BLaER1 treated with 17β-estradiol and CSF1 and Interleukin-3, amounts not matched to agents 10 nM and 100 nM (cell line): ENCODE measurements around the gene SFTPD.
"Not testable (repeated sequence)": the region's sequence is repeated elsewhere in the genome, so short reads cannot be mapped to it uniquely, and the experiment has no call there.

Experiments used
- H3K27ac ChIP-seq, 11 experiments: shearing (Covaris generic); formaldehyde crosslinking; 2 replicates each; pipeline ENCODE4 v1.8.1; 2022
- H3K27me3 ChIP-seq, 11 experiments: shearing (Covaris generic); formaldehyde crosslinking; 2 replicates each; pipeline ENCODE4 v1.8.1; 2022
- H3K36me3 ChIP-seq, 11 experiments: shearing (Covaris generic); formaldehyde crosslinking; 2 replicates each; pipeline ENCODE4 v1.8.1; 2022
- H3K4me1 ChIP-seq, 10 experiments: shearing (Covaris generic); formaldehyde crosslinking; 2 replicates each; pipeline ENCODE4 v1.8.1; 2022
- H3K4me2 ChIP-seq, 11 experiments: shearing (Covaris generic); formaldehyde crosslinking; 2 replicates each; pipeline ENCODE4 v1.8.1; 2022
- H3K4me3 ChIP-seq, 10 experiments: shearing (Covaris generic); formaldehyde crosslinking; 2 replicates each; pipeline ENCODE4 v1.8.1; 2022
- H3K9ac ChIP-seq, 11 experiments: shearing (Covaris generic); formaldehyde crosslinking; 2 replicates each; pipeline ENCODE4 v1.8.1; 2022
- H3K9me3 ChIP-seq, 11 experiments: shearing (Covaris generic); formaldehyde crosslinking; replicated peaks in 1 of 11; 2 replicates each; pipeline ENCODE4 v1.8.1; 2022
- H4K20me1 ChIP-seq, 11 experiments: shearing (Covaris generic); formaldehyde crosslinking; 2 replicates each; pipeline ENCODE4 v1.8.1; 2022
- Cebpa-rat ChIP-seq, 11 experiments: shearing (Covaris generic); IDR thresholded peaks; 2 replicates each; pipeline ENCODE4 v1.8.1; 2022

Gene SFTPD

GRCh38 chr10:79948976-79949722 lies at the start of gene SFTPD:
SFTPD (minus strand) TSS chr10:79949105; CDS start chr10:79946659, 2,446 bp downstream.
- Histone ChIP-seq H4K20me1 (no peaks in the 10 kb centered on the region), H3K4me1 (no peaks in the 10 kb centered on the region), H3K4me3 (no peak within 1 kb of the TSS), H3K4me2 (no peak within 1 kb of the TSS), H3K27me3 (no peaks in the 10 kb centered on the region), H3K27ac (no peak within 1 kb of the TSS), H3K9ac (no peak within 1 kb of the TSS), H3K36me3 (peaks cover 0 to under 1% (median 0%) of the 10 kb centered on the region in 11 experiments; a peak in 1 of 22 replicates), H3K9me3 (peaks cover 29 to 41% (median 37%) of the 10 kb centered on the region in 11 experiments)
- TF ChIP-seq Cebpa-rat (IDR thresholded peaks at IDR 0.05) = no peak

DNA sequence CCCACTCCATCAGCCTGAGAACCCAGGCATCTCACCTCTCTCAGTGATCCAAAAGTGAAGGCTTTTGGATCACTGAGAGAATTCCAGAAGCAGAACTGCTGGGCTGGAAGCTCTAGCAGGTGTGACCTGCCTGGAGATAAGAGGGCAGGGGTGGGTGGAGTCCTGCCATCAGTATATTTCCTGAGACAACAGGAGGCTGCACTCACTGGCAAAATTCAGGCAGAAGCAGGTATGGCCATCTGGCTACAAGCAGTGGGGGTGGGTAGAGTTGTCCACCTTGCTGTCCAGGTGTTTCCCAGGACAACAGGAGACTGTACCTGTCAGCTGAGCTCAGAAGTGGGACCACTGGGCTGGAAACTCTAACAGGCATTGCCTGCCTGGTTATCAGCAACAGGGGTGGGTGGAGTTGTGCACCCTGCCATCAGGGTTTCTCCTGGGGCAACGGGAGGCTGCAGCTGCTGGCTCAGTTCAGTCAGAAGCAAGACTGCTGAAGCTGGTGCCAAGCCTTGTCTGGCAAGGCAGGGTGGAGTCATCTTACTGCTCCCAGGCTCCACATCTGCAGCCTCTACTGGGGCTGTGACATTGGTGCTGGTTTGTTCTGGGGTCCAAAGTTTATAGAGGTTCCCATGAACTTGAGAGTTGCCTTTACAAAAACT lies 47.2 kb upstream of the SFTPD start:
- no peak overlapping the region for H3K4me2 ChIP-seq
- TF ChIP-seq Cebpa-rat (IDR thresholded peaks at IDR 0.05) = no peak
- H3K4me1 ChIP-seq = no peaks in the 10 kb centered on the region
- no peak overlapping the region for H3K27ac ChIP-seq
- H3K9ac ChIP-seq = no peak overlapping the region
- peaks cover 0 to 8% (median 0%) of the 10 kb centered on the region in 11 experiments; a peak in 3 of 22 replicates for H3K9me3 ChIP-seq
- no peaks in the 10 kb centered on the region for H3K27me3 ChIP-seq
- H3K4me3 ChIP-seq = no peak overlapping the region
- no peaks in the 10 kb centered on the region for H4K20me1 ChIP-seq
- H3K36me3 ChIP-seq = no peaks in the 10 kb centered on the region

DNA sequence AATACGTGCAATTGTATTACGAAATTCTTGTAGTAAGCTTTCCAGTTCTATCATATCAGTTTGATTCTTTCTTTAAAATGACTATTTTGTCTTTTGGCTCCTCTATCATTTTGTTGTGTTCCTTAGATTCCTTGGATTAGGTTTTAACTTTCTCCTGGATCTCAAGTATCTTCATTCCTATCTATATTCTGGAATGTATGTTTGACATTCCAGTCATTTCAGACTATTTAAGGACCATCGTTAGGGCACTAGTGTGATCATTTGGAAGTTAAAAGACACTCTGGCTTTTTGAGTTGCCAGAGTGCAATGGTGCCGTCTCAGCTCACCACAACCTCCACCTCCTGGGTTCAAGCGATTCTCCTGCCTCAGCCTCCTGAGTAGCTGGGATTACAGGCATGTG lies 45.7 kb upstream of the SFTPD start:
- H3K27me3 ChIP-seq = no peaks in the 10 kb centered on the region
- TF ChIP-seq Cebpa-rat (IDR thresholded peaks at IDR 0.05) = no peak

GRCh38 chr10:79988199-79988598 lies 39.3 kb upstream of the SFTPD start:
- H3K4me1 ChIP-seq, H3K36me3 ChIP-seq, H4K20me1 ChIP-seq, H3K4me2 ChIP-seq, H3K27ac ChIP-seq, H3K9ac ChIP-seq, H3K4me3 ChIP-seq: not testable (repeated sequence)
- Histone ChIP-seq H3K27me3 (peaks cover 2 to 11% (median 6%) of the 10 kb centered on the region in 11 experiments), H3K9me3 (peaks cover 15 to 40% (median 26%) of the 10 kb centered on the region in 11 experiments; a peak in 21 of 22 replicates)

More for the DNA sequence above, 45.7 kb upstream of the SFTPD start:
- no peaks in the 10 kb centered on the region for H4K20me1 ChIP-seq
- no peaks in the 10 kb centered on the region for H3K4me1 ChIP-seq
- peaks cover 1 to 23% (median 12%) of the 10 kb centered on the region in 11 experiments; a peak in 19 of 22 replicates for H3K9me3 ChIP-seq
- no peak overlapping the region for H3K4me3 ChIP-seq
- no peak overlapping the region for H3K4me2 ChIP-seq
- no peaks in the 10 kb centered on the region for H3K36me3 ChIP-seq
- no peak overlapping the region for H3K9ac ChIP-seq
- H3K27ac ChIP-seq = no peak overlapping the region

GRCh38 chr10:79986661-79987060 lies 37.8 kb upstream of the SFTPD start:
- Histone ChIP-seq H3K9me3 (peaks cover 15 to 38% (median 26%) of the 10 kb centered on the region in 11 experiments; a peak in 21 of 22 replicates), H3K4me2 (0 out of 22 replicates have a peak overlapping the region, but pooled peaks of 1 of the 11 experiments have one; percentile 12), H3K27me3 (peaks cover 16 to 26% (median 22%) of the 10 kb centered on the region in 11 experiments), H3K4me1 (peaks cover 0 to 15% (median 8%) of the 10 kb centered on the region in 10 experiments; a peak in 11 of 20 replicates)
- H3K4me3 ChIP-seq, H3K36me3 ChIP-seq, H3K9ac ChIP-seq, H3K27ac ChIP-seq, H4K20me1 ChIP-seq: not testable (repeated sequence)

DNA sequence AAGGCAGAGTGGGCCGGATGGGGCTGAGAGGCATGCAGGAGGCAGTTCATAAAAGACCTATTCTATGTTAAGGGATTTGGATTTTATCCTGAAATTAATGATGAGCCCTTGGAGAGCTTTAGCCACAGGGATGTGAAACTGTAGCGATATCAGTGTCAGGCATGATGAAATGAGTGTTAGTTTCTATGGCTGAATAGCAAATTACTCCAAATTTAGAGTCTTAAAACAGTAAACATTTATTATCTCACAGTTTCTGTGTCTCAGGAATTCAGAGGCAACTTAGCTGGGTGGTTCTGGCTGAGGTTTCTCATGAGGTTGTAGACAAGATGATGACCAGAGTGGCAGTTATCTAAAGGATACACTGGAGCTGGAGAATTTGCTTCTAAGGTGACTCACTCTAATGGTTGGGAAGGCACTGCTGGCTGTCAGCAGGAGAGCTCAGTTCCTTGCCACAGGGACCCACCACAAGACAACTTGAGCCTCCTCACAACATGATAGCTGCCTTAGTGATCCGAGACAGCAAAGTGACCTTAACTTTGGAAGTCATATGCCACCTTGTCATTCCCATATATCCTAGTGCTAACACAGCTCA lies 36.7 kb upstream of the SFTPD start:
- Histone ChIP-seq H3K27me3 (peaks cover 18 to 37% (median 31%) of the 10 kb centered on the region in 11 experiments), H3K4me1 (peaks cover 0 to 15% (median 9%) of the 10 kb centered on the region in 10 experiments; a peak in 11 of 20 replicates), H3K9ac (no peak overlapping the region), H4K20me1 (no peaks in the 10 kb centered on the region), H3K36me3 (no peaks in the 10 kb centered on the region), H3K9me3 (peaks cover 15 to 28% (median 23%) of the 10 kb centered on the region in 11 experiments; a peak in 21 of 22 replicates), H3K27ac (no peak overlapping the region), H3K4me3 (no peak overlapping the region), H3K4me2 (0 out of 22 replicates have a peak overlapping the region, but pooled peaks of 1 of the 11 experiments have one; percentile 12)
- no peak for TF ChIP-seq Cebpa-rat (IDR thresholded peaks at IDR 0.05)

- no peak overlapping the region for H3K4me2 ChIP-seq
- TF ChIP-seq Cebpa-rat (IDR thresholded peaks at IDR 0.05) = no peak
- peaks cover 24 to 44% (median 38%) of the 10 kb centered on the region in 11 experiments for H3K27me3 ChIP-seq
- no peak overlapping the region for H3K27ac ChIP-seq
- H3K4me1 ChIP-seq = peaks cover 0 to 15% (median 9%) of the 10 kb centered on the region in 10 experiments; a peak in 11 of 20 replicates
- H3K9ac ChIP-seq = no peak overlapping the region
- H3K36me3 ChIP-seq = no peaks in the 10 kb centered on the region
- H3K9me3 ChIP-seq = peaks cover 11 to 21% (median 17%) of the 10 kb centered on the region in 11 experiments; a peak in 18 of 22 replicates
- H4K20me1 ChIP-seq = no peaks in the 10 kb centered on the region
- H3K4me3 ChIP-seq = no peak overlapping the region
Measured at GRCh38 chr10:79984851-79985250, 35.9 kb upstream of the SFTPD start.

- peaks cover 24 to 50% (median 42%) of the 10 kb centered on the region in 11 experiments for H3K27me3 ChIP-seq
- no peak overlapping the region for H3K9ac ChIP-seq
- no peak for TF ChIP-seq Cebpa-rat (IDR thresholded peaks at IDR 0.05)
- peak overlapping the region in 3 of 11 experiments; percentile 86 to 95 (median 94); a peak in 3 of 22 replicates for H3K4me2 ChIP-seq
- no peaks in the 10 kb centered on the region for H4K20me1 ChIP-seq
- H3K27ac ChIP-seq = no peak overlapping the region
- no peak overlapping the region for H3K4me3 ChIP-seq
- peaks cover 0 to 15% (median 9%) of the 10 kb centered on the region in 10 experiments; a peak in 11 of 20 replicates for H3K4me1 ChIP-seq
- no peaks in the 10 kb centered on the region for H3K36me3 ChIP-seq
- peaks cover 0 to 6% (median 5%) of the 10 kb centered on the region in 11 experiments; a peak in 9 of 22 replicates for H3K9me3 ChIP-seq
Measured at GRCh38 chr10:79983286-79983909, 34.5 kb upstream of the SFTPD start.
